HCT116 (cell line): Measurements from ENCODE around the gene SPSB1. TPM values are rescaled to one million over a fixed set of nuclear protein-coding genes. Genes with fewer than 3 reads are reported as not detected.

ENCODE experiments used
- ATAC-seq: fragments of 200-7000 bp; cut with Tn5 transposase; 2 replicates; pipeline ENCODE4 v1.9.1; 2020; ENCODE audit warnings: mild to moderate bottlenecking, moderate library complexity
- BruUV-seq: library from RNA; stranded (reverse); fragments of 400-500 nt; replicated peaks from 2 replicates; lab custom pipeline; 2021; lab: Mats Ljungman, UMichigan
- CTCF ChIA-PET: fragments of 300-600 bp; sonication (Branson Sonifier 250); formaldehyde crosslinking; loops from one replicate; lab custom pipeline; 2021; ENCODE audit warnings: antibody characterized with exemption; lab: Charles Lee
- POLR2A ChIA-PET: fragments of 300-600, 350-600 bp; sonication (Branson Sonifier 250); formaldehyde crosslinking; loops from one replicate; lab custom pipeline; 2021; ENCODE audit warnings: antibody characterized with exemption; lab: Charles Lee
- RAD21 ChIA-PET, 2 experiments: fragments of 300-600 bp; sonication (Branson Sonifier 250); formaldehyde crosslinking; loops; one replicate each; lab custom pipeline; 2023; ENCODE audit warnings: low total read pairs in 2 of 2; ENCODE audit not compliant: uncharacterized antibody in 2 of 2, unreplicated experiment in 2 of 2, low non-redundant PET in 1 of 2; lab: Charles Lee
- DNase-seq: peaks from one replicate; pipeline ENCODE4 v3.0.0-alpha.2; 2010; ENCODE audit warnings: low read depth, low spot score
- H2AFZ ChIP-seq: fragments of 200-600 bp; shearing (Covaris generic), sonication (generic); 2 replicates; pipeline ENCODE4 v1.6.1; 2017; ENCODE audit warnings: low read depth, mixed run types, mixed read lengths, antibody characterized with exemption, low read length; ENCODE audit not compliant: poor library complexity, severe bottlenecking
- H3K27ac ChIP-seq: 2 replicates; pipeline ENCODE4 v1.5.1; 2012; ENCODE audit warnings: low read depth, low read length
- H3K27me3 ChIP-seq: fragments of 200-600 bp; sonication (generic); 2 replicates; pipeline ENCODE4 v1.6.1; 2016; ENCODE audit warnings: mixed run types, low read length, mixed read lengths; ENCODE audit not compliant: insufficient read depth
- H3K36me3 ChIP-seq, 2 experiments: fragments of 200-500 bp in 1 of 2; fragments of 200-600 bp in 1 of 2; sonication (Bioruptor generic) in 1 of 2; sonication (generic) in 1 of 2; 2 replicates each; pipeline versions ENCODE4 v1.5.1 to v1.6.1; 2014 to 2016; ENCODE audit warnings: low read length in 2 of 2, inconsistent platforms in 1 of 2, mixed read lengths in 1 of 2, mixed run types in 1 of 2; ENCODE audit not compliant: insufficient read depth in 2 of 2, control insufficient read depth in 1 of 2
- H3K4me1 ChIP-seq, 2 experiments: fragments of 200-600 bp in 1 of 2; sonication (generic) in 1 of 2; 2 replicates each; pipeline versions ENCODE4 v1.5.1 to v1.6.1; 2012 to 2017; ENCODE audit warnings: low read length in 2 of 2, inconsistent platforms in 1 of 2, mild to moderate bottlenecking in 1 of 2, mixed read lengths in 1 of 2, mixed run types in 1 of 2, moderate library complexity in 1 of 2; ENCODE audit not compliant: insufficient read depth in 2 of 2, control insufficient read depth in 1 of 2
- H3K4me2 ChIP-seq: fragments of 200-600 bp; sonication (generic); 2 replicates; pipeline ENCODE4 v1.6.1; 2017; ENCODE audit warnings: mixed run types, low read length, mixed read lengths
- H3K4me3 ChIP-seq, 2 experiments: fragments of 200-600 bp in 1 of 2; sonication (generic) in 1 of 2; replicated peaks in 1 of 2; 2 replicates each; pipeline ENCODE4 v1.5.1; 2011 to 2016; ENCODE audit warnings: low read length in 2 of 2, control low read depth in 1 of 2, low read depth in 1 of 2, mild to moderate bottlenecking in 1 of 2, mixed read lengths in 1 of 2, mixed run types in 1 of 2
- H3K79me2 ChIP-seq: fragments of 200-600 bp; sonication (generic); 2 replicates; pipeline ENCODE4 v1.6.1; 2017; ENCODE audit warnings: mild to moderate bottlenecking, mixed run types, low read length, moderate library complexity, mixed read lengths; ENCODE audit not compliant: insufficient read depth
- H3K9ac ChIP-seq: fragments of 200-600 bp; sonication (generic); 2 replicates; pipeline ENCODE4 v1.6.1; 2016; ENCODE audit warnings: low read length, mixed read lengths
- H3K9me2 ChIP-seq: fragments of 200-600 bp; sonication (generic), shearing (Covaris generic); 2 replicates; pipeline ENCODE4 v1.6.1; 2017; ENCODE audit warnings: mixed run types, mild to moderate bottlenecking, moderate library complexity; ENCODE audit not compliant: insufficient read depth
- H3K9me3 ChIP-seq, 2 experiments: fragments of 200-500 bp in 1 of 2; fragments of 200-600 bp in 1 of 2; sonication (Bioruptor generic) in 1 of 2; sonication (generic) in 1 of 2; 2 replicates each; pipeline ENCODE4 v1.6.1; 2014 to 2017; ENCODE audit warnings: low read length in 2 of 2, mixed read lengths in 2 of 2, inconsistent platforms in 1 of 2, low read depth in 1 of 2, mild to moderate bottlenecking in 1 of 2, mixed run types in 1 of 2, moderate library complexity in 1 of 2; ENCODE audit not compliant: control insufficient read depth in 1 of 2, insufficient read depth in 1 of 2
- H4K20me1 ChIP-seq: fragments of 200-600 bp; sonication (generic), shearing (Covaris generic); 2 replicates; pipeline ENCODE4 v1.6.1; 2017; ENCODE audit warnings: mixed run types, mild to moderate bottlenecking, moderate library complexity; ENCODE audit not compliant: insufficient read depth
- CBX3 ChIP-seq: IDR thresholded peaks from 2 replicates; pipeline ENCODE4 v1.6.1; 2012; ENCODE audit warnings: low read depth
- CEBPB ChIP-seq: IDR thresholded peaks from 2 replicates; pipeline ENCODE4 v1.6.1; 2012; ENCODE audit warnings: low read depth
- EGR1 ChIP-seq: IDR thresholded peaks from 2 replicates; pipeline ENCODE4 v1.6.1; 2012; ENCODE audit warnings: low read depth
- ELF1 ChIP-seq: IDR thresholded peaks from 2 replicates; pipeline ENCODE4 v1.6.1; 2012; ENCODE audit warnings: low read depth, borderline replicate concordance
- EZH2 ChIP-seq: fragments of 200-600 bp; sonication (generic); IDR thresholded peaks from 2 replicates; pipeline ENCODE4 v1.6.1; 2017; ENCODE audit warnings: antibody characterized with exemption, mixed run types
- EZH2phosphoT487 ChIP-seq: fragments of 200-600 bp; IDR thresholded peaks from 2 replicates; pipeline ENCODE4 v1.6.1; 2018; ENCODE audit warnings: antibody characterized with exemption, borderline replicate concordance
- FOSL1 ChIP-seq: IDR thresholded peaks from 2 replicates; pipeline ENCODE4 v1.6.1; 2012; ENCODE audit warnings: low read depth
- JUND ChIP-seq: IDR thresholded peaks from 2 replicates; pipeline ENCODE4 v1.6.1; 2012
- POLR2A ChIP-seq: IDR thresholded peaks from 2 replicates; pipeline ENCODE4 v1.7.0; 2011; ENCODE audit warnings: borderline replicate concordance; ENCODE audit not compliant: insufficient read depth, insufficient read length; ENCODE audit errors: extremely low read depth
- POLR2AphosphoS5 ChIP-seq: IDR thresholded peaks from 2 replicates; pipeline ENCODE4 v1.6.1; 2011; ENCODE audit warnings: mild to moderate bottlenecking, low read depth, low read length, moderate library complexity
- RAD21 ChIP-seq: IDR thresholded peaks from 2 replicates; pipeline ENCODE4 v1.6.1; 2012; ENCODE audit warnings: low read depth, mild to moderate bottlenecking
- SP1 ChIP-seq: IDR thresholded peaks from 2 replicates; pipeline ENCODE4 v1.6.1; 2012; ENCODE audit warnings: low read depth
- SRF ChIP-seq: IDR thresholded peaks from 2 replicates; pipeline ENCODE4 v1.6.1; 2012; ENCODE audit warnings: low read depth
- TCF7L2 ChIP-seq: IDR thresholded peaks from 2 replicates; pipeline ENCODE4 v1.7.0; 2011; ENCODE audit warnings: borderline replicate concordance, inconsistent platforms; ENCODE audit not compliant: insufficient read depth, insufficient read length; ENCODE audit errors: extremely low read depth
- ZFX ChIP-seq: fragments of 450-650 bp; IDR thresholded peaks from 2 replicates; pipeline ENCODE4 v1.6.1; 2017
- ZNF274 ChIP-seq: fragments of 200-500 bp; sonication (Bioruptor generic); IDR thresholded peaks from 2 replicates; pipeline ENCODE4 v1.6.1; 2014; ENCODE audit warnings: mild to moderate bottlenecking, low read depth, low read length, inconsistent platforms
- intact Hi-C: fragments of 100-400 bp; cut with micrococcal nuclease; formaldehyde crosslinking; loops from 2 replicates; pipeline ENCODE4 v1.10.0; 2022
- total RNA-seq: library from RNA; stranded (reverse); gene quantifications from one replicate; pipeline ENCODE4 v1.2.1, GENCODE V29; 2021; ENCODE audit not compliant: unreplicated experiment
- TF ChIP-seq, protein P1 (sequence below): IDR thresholded peaks from 2 replicates; pipeline ENCODE4 v1.6.1; 2012; ENCODE audit warnings: low read depth
- TF ChIP-seq, protein P2 (sequence below): IDR thresholded peaks from 2 replicates; pipeline ENCODE4 v1.6.1; 2011; ENCODE audit warnings: mild to moderate bottlenecking, low read length, moderate library complexity; ENCODE audit not compliant: insufficient replicate concordance; ENCODE audit errors: extremely low read depth
- TF ChIP-seq, protein P3 (sequence below), 3 experiments: fragments of 200-600 bp in 1 of 3; sonication (generic) in 1 of 3; IDR thresholded peaks in 2 of 3; conservative IDR thresholded peaks in 1 of 3; 2 replicates each; pipeline ENCODE4 v1.5.1; 2012 to 2017; ENCODE audit warnings: low read depth in 2 of 3, low read length in 2 of 3, antibody characterized with exemption in 1 of 3, borderline replicate concordance in 1 of 3, control low read depth in 1 of 3, mild to moderate bottlenecking in 1 of 3, mixed read lengths in 1 of 3, mixed run types in 1 of 3, moderate library complexity in 1 of 3; ENCODE audit not compliant: insufficient read depth in 1 of 3

SPSB1 gene
- total RNA-seq, 1 experiment from 2014 or later: 10.8 TPM

DNA sequence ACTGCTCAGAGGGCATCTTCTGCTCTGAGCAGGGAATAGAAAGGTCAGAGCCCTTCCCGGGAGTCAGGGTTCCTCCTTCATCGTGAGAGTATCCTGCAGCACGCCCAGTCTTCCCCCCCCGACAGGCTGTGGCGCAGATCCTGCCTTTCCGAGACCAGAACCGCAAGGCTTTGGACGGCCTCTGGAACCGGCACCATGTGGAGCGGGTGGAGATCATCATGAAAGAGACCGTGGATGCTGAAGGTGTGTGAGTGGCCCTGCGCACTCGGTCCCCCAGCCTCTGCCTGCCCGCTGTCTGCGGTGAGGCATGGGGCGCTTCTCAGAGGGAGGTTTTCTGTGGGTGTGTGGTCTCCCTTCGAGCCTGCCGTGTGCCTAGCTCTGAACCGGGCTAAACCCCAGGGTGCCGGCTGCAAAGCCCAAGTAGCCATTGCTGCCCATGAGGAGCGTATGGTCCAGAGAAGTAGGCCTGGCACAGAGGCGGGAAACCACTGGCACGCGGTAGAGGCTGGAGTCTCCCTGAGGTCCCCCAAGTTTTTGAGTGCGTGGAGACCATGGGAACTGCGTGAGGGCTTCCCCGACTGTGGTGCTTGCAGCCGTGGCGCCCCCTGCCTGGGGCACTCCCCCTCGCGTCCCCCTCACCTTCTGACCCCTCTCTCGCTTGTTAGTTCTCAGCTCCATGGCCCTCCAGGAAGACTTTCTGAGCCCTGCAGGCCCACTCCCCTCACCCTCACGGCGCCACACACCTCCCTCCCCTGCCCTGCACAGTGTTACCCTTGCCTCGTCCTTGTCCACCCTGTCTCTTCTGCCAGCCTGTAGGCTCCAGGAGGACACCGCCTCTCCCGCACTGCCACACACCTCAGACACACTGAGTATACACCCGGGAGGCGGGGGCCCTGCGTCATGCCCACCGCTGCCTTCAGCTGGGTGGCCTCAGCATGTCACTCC, 45.6 kb upstream of the SPSB1 start (continued):
- TF ChIP-seq, protein P1, sequence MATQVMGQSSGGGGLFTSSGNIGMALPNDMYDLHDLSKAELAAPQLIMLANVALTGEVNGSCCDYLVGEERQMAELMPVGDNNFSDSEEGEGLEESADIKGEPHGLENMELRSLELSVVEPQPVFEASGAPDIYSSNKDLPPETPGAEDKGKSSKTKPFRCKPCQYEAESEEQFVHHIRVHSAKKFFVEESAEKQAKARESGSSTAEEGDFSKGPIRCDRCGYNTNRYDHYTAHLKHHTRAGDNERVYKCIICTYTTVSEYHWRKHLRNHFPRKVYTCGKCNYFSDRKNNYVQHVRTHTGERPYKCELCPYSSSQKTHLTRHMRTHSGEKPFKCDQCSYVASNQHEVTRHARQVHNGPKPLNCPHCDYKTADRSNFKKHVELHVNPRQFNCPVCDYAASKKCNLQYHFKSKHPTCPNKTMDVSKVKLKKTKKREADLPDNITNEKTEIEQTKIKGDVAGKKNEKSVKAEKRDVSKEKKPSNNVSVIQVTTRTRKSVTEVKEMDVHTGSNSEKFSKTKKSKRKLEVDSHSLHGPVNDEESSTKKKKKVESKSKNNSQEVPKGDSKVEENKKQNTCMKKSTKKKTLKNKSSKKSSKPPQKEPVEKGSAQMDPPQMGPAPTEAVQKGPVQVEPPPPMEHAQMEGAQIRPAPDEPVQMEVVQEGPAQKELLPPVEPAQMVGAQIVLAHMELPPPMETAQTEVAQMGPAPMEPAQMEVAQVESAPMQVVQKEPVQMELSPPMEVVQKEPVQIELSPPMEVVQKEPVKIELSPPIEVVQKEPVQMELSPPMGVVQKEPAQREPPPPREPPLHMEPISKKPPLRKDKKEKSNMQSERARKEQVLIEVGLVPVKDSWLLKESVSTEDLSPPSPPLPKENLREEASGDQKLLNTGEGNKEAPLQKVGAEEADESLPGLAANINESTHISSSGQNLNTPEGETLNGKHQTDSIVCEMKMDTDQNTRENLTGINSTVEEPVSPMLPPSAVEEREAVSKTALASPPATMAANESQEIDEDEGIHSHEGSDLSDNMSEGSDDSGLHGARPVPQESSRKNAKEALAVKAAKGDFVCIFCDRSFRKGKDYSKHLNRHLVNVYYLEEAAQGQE: no peak
- no peak for TF ChIP-seq CEBPB
- no peak for TF ChIP-seq POLR2A
- TF ChIP-seq POLR2AphosphoS5: no peak
- no peak for TF ChIP-seq ZFX
- no peak for TF ChIP-seq JUND
- no peak for TF ChIP-seq FOSL1
- no peak for TF ChIP-seq SRF
- no peak for TF ChIP-seq TCF7L2
- TF ChIP-seq EZH2phosphoT487: no peak

DNA sequence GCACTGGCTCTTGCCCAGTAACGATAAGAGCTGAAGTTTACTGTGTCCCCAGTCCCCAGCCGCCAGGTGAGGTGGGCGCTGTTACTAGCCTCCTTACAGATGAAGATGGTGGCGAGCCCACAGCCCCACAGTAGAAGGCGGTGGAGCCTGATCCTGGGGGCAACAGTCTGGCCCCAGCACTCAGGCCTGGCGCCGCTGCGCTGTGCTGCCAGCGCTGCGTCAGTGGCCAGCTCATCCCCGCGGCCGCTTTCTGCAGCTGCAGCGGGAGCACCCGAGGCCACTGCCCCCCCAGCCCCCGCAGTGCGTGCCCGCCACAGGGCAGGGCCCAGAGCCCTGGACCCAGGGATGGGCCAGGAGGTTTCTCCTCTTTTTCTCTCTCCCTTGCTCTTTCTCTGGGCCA, 44.8 kb upstream of the SPSB1 start:
- Histone ChIP-seq H3K4me3 (no peak overlapping the region), H3K9me2 (no peaks in the 10 kb centered on the region)
- DNase-seq: no peak
- TF ChIP-seq ZFX (no peak), CBX3 (no peak), SP1 (no peak), EGR1 (no peak), JUND (no peak), EZH2 (no peak), ELF1 (no peak), RAD21 (no peak), ZNF274 (no peak)
- TF ChIP-seq, protein P2, sequence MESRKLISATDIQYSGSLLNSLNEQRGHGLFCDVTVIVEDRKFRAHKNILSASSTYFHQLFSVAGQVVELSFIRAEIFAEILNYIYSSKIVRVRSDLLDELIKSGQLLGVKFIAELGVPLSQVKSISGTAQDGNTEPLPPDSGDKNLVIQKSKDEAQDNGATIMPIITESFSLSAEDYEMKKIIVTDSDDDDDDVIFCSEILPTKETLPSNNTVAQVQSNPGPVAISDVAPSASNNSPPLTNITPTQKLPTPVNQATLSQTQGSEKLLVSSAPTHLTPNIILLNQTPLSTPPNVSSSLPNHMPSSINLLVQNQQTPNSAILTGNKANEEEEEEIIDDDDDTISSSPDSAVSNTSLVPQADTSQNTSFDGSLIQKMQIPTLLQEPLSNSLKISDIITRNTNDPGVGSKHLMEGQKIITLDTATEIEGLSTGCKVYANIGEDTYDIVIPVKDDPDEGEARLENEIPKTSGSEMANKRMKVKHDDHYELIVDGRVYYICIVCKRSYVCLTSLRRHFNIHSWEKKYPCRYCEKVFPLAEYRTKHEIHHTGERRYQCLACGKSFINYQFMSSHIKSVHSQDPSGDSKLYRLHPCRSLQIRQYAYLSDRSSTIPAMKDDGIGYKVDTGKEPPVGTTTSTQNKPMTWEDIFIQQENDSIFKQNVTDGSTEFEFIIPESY: no peak
- TF ChIP-seq, protein P3, sequence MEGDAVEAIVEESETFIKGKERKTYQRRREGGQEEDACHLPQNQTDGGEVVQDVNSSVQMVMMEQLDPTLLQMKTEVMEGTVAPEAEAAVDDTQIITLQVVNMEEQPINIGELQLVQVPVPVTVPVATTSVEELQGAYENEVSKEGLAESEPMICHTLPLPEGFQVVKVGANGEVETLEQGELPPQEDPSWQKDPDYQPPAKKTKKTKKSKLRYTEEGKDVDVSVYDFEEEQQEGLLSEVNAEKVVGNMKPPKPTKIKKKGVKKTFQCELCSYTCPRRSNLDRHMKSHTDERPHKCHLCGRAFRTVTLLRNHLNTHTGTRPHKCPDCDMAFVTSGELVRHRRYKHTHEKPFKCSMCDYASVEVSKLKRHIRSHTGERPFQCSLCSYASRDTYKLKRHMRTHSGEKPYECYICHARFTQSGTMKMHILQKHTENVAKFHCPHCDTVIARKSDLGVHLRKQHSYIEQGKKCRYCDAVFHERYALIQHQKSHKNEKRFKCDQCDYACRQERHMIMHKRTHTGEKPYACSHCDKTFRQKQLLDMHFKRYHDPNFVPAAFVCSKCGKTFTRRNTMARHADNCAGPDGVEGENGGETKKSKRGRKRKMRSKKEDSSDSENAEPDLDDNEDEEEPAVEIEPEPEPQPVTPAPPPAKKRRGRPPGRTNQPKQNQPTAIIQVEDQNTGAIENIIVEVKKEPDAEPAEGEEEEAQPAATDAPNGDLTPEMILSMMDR (IDR thresholded peaks at IDR 0.05 in 2 of 3, conservative IDR thresholded peaks at IDR 0.05 in 1 of 3; ENCODE audit: borderline replicate concordance in 1 of 3, insufficient read depth in 1 of 3, low read depth in 2 of 3, low read length in 2 of 3): no peak

More for the DNA sequence above, 44.8 kb upstream of the SPSB1 start:
- Histone ChIP-seq H4K20me1 (no peaks in the 10 kb centered on the region), H3K27ac (no peak overlapping the region), H3K27me3 (no peaks in the 10 kb centered on the region), H3K9ac (no peak overlapping the region), H3K36me3 (no peaks in the 10 kb centered on the region), H3K9me3 (no peaks in the 10 kb centered on the region), H3K79me2 (no peaks in the 10 kb centered on the region), H2AFZ (no peak overlapping the region), H3K4me1 (no peaks in the 10 kb centered on the region), H3K4me2 (no peak overlapping the region)
- no peak for ATAC-seq
- POLR2A ChIA-PET: no interaction called here
- RAD21 ChIA-PET: no interaction called here
- intact Hi-C loops: no loop called here
- no TSS peak for BruUV-seq
- CTCF ChIA-PET: no interaction called here
